ENCODE results near the gene HOXA11.

The HOXA11 gene

DNA sequence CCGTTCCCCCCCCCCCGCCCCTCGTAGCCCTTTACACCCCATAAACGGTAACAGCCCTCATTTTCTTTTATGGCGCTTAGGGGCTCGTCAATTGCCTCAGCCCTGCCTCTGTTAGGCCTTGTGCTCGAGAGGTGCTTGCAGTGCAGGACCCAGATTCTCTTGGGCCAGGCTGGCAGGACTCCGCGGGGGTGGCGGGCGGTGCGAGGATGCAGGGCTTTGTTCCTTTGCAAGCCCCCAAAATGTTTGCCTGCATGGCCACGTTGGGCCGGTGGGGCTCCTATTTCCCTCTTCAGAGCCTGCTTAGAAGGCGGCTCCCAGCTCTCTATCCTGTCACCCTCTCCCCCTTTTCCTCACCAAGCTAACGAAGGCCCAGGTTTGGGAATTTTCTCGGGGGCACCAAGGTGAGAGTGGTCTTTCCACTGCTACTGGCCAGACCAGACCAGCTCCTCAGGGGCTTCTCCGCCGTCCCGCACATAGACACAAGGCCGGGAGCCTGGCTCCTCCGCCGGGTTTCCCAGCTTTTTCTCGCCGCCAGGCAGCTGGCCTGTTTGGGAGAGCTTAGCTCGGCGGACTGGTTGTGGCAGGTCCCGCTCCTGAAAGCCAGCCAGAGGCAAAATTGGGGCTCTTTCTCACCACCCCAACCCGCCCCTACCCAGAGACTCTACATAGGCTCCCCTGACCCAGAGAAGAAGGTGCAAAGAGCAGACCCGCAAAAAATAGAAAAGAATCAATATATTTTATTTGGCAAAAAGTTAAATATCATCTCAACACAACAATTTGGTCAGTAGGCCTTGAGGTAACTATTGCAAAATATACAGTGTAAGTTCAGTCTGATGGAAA lies 23.1 kb downstream of the HOXA11 start:
- intact Hi-C loops (cut with DNase I), result loop anchor here (1.0 to 10.0 kb wide), 5 partner anchors 309 to 1267 kb away; no protein-coding TSS in a partner anchor
- peak in 3 of 10 donors; percentile 67 to 80 (median 76) for DNase-seq

DNA sequence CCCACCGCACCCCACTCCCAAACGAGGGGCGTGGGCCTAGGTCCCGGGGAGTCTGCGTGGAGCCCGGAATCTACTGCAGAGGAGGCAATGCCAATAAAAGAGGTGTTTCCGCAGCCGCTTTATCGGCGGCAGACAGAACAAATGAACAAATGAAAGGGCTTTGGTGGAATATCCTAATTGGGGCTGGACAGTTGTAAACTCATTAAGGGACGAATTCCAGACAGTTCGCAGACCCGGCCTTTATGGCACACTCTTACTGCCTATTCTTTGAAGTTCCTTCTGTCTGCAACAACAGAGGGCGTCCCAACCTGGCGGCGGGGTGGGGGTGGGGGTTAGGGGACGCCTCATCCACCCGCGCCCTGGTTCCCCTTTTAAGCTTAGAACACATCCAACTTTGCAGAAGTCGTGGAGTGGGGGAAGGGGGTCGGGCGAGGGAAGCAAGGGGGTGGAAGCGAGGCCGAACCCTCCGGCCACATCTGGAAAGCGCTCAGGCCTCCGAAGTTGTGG lies 23.8 kb downstream of the HOXA11 start:
- intact Hi-C loops (cut with DNase I), result loop anchor here (1.0 to 10.0 kb wide), 5 partner anchors 308 to 1266 kb away; no protein-coding TSS in a partner anchor
- peak in 2 of 10 donors; percentile 10 to 38 for DNase-seq

DNA sequence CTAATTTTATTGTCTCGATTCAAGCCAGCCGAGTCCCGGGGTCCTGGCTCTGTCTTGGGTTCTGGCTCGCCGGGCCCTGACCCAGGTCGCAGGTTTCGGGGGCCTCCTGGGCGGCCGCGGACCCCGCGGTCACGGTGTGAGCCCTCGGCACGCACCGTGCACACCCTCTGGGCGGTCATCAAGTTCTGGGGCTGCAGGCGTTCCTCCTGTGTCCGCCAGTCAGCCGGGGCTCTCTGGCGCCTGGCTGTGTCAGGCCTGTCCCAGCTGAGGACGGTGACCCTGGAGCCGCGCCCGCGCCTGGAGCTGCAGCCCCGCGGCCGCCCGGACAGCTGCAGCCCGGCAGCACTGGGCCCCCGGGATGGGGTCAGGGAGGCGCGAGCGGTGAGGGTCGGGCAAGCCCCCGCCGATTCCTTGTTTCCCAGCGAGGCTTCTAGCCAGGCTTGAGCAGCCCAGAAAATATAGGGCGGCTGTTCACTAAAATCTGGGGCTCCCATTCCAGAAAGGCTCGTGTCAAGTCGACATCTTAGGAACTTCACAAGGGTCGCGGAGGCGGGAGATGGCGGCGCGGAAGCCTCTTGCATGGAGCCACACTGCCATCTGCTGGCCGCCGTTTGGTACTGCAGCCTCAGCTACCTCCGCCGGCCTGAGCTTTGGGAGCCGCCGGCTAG lies 24.4 kb downstream of the HOXA11 start:
- intact Hi-C loops (cut with DNase I), result loop anchor here (1.0 to 10.0 kb wide), 5 partner anchors 307 to 1266 kb away; no protein-coding TSS in a partner anchor
- DNase-seq, result peak; percentile 66 to 97 (median 80)

DNA sequence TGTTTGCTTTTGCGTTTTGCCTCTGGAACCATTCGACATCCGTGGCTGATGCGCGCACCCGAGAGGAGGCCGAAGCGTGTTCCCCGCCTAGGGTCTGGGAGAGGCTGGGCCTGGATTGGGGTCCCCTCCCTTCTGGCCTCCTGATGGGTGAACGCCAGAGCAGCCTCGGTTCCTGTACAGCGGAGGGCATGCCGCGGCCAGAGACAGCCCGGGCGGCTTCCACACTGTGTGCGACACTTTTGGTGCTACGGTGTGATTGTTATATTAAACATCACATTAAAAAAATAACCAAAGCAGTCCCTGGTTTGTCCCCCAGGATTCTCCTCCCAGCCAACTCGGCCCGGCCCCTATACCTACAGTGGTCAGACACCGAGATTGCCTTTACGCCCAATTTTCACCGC lies 24.9 kb downstream of the HOXA11 start:
- peak in 3 of 10 donors; percentile 68 to 77 (median 70) for DNase-seq
- intact Hi-C loops (cut with DNase I), result loop anchor here (2.0 to 10.0 kb wide), 4 partner anchors 473 to 1265 kb away; no protein-coding TSS in a partner anchor

DNA sequence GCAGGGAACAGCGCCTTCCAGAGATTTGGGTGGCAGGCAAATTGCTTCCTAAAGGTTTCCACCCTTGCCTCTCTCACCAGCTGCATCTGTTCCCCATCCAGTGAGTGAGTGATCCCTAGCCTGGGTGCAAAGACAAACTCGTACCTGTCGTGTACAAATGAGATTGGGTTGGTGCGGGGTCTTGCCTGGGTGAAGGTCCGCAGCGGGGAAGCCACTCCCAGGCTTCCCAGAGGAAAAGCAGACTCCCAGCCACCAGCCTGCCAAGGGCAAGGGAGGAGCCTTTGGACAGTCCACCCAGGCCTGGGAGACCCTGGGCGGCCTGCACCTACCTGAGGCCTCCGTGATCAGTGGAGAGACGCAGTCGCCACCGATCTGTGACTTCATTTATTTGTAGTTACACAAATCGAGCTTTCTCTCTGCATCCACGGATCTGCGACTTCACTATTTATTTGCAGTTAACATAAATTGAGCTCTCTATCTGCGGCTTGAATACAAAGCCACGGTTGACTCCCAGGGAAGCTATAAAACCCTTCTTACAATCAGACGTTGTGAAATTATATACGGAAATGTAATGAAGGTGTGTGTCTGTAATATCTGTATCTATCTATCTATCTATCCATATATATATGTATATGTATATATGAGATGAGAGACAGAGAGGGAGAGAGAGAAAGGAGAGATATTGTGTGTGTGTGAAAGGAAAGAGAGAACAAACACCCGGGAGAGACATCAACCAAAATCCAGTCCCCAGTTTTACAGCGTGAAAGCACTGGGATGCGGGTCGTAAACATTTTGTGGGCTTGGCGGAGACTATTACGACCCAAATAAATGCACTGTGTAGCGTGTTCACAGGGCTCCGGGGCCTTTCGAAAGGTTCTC lies 25.5 kb downstream of the HOXA11 start:
- intact Hi-C loops (cut with DNase I), result loop anchor here (2.0 to 10.0 kb wide), 4 partner anchors 473 to 1265 kb away; no protein-coding TSS in a partner anchor
- DNase-seq, result peak in 2 of 10 donors; percentile 37 to 75

DNA sequence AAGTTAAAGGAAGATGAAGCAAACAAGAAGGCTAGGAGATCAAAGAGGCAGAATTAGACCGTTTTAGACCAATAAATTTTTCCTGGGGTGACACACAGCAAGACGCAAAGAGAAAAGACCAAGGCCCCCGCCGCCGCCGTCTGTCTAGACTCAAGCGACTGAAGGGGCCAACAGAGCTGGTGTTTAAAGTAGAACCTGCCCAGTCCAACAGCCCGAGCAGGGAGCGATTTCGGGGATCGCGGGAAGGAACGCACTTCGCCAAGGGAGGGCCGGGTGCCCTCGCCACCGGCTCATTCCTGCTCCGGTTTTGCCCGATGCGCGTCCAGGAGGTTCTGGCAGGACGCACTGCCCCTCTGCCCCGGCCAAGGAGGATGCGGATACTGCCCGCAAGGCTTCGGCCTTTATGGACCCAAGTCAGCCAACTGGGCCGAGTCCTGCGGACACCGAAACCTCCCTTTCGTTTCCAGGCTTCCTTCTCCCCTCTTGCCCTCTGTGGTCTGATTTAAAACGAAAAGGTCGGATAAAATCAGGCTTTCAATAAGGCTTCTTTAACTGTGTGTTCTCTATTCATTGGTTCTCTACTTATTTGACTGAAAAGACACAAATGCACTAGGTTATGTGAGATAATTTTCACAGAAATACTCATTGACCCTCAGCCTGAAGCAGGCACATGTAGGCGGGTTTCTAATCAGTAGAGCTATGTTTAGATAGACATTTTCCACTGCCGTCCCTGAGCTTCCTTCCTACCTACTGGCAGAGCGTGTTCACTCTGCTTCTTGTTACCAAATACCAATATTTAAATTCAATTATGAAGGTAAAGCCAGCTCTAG lies 26.4 kb downstream of the HOXA11 start:
- intact Hi-C loops (cut with DNase I), result no loop called here
- DNase-seq, result peak in 3 of 10 donors; percentile 12 to 78 (median 57)

DNA sequence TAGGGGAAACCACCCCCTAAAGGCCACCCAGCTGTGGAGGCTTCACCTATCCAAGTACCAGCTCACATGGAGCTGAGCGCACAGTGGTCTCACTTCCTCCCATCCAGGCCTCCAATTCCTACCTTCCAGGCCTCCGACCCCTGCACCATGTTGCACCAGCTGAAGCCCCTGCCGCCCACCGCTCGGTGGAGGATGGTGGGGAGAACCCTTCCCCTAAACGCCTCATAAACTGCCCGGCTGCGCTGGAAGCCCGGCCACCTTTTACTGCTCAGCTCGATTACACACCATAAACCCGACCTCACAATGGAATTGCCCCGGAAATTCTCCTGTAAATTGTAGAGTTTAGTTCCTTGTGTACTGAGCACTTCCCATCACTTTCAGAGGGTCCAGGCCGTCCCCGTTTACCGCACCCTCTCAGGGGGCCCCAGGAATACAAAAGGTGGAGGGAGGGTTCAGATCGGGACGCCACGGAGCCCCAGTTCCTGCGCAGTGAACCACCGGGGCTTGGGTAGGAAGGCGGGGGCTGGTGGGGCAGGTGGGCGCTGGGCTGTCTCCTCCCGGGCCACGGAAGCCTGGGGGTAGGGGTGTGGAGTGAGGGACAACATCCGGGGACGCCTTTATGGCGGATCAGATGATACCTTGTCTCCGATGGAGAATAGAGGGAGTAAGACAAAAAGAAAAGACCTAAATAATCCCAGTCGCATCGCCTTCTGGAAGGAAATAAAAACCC lies 27.2 kb downstream of the HOXA11 start:
- intact Hi-C loops (cut with DNase I), result no loop called here
- peak in 4 of 10 donors; percentile 2 to 60 (median 48) for DNase-seq

DNA sequence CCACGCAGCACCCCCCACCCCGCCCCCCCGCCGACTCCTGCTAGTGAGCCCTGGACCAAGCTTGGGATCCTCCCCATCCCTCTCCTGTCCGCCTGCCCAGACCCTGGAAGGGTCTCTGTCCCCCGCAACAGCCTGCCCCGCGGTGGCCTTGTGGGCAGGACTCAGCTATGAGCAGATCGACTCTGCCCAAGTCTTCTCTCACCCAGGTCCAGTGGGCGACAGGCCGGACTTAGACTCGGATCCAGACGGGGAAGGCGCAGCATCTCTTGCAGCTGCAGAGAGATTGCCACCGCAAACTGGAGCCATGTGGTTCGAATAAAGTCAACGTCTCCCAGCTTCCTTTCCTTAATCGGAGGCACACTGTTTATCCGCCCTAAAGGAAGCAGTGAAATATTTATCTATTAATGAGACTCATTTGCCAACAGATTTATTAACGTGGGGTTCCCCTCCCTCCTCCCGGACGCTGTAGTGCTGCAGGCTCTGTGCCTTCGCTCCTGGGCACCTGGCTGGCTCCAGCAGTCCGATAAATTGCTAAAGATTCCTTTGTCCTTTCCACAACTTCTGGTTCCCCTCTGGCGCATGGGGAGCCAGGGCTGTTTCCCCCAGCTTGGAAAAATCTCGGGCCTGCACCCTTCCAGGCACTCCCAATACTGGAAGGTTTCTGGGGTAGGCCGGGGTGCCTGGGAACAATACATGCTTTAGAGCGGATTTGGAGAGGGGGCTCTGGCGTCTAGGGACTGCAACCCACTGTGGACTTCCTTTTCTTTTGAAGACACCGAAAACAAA lies 27.9 kb downstream of the HOXA11 start:
- intact Hi-C loops (cut with DNase I), result no loop called here
- DNase-seq, result peak in 4 of 10 donors; percentile 2 to 62 (median 54)

DNA sequence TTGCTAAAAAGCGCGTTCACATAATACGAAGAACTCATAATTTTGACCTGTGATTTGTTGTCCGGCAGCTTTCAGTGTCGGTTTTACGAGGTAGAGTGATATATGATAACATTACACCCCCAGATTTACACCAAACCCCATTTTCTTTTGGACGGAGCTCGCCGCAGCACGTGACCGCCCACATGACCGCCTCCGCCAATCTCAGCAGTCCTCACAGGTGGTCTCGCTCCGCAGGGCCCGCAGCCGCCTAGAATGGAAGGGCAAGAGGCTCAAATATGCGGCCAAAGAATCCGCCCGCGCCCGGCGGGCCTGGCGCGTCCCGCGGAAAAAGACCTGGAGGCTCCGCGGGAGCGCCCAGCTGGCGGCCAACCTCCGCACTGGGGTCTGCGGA lies 28.5 kb downstream of the HOXA11 start, which contains the start of gene HOXA7:
HOXA7 (minus strand) TSS at position 168 of the 391 bp plus-strand sequence; CDS start at position 38, 130 bp downstream.
- intact Hi-C loops (cut with DNase I), result no loop called here
- peak in 1 of 10 donors; percentile 12 for DNase-seq

DNA sequence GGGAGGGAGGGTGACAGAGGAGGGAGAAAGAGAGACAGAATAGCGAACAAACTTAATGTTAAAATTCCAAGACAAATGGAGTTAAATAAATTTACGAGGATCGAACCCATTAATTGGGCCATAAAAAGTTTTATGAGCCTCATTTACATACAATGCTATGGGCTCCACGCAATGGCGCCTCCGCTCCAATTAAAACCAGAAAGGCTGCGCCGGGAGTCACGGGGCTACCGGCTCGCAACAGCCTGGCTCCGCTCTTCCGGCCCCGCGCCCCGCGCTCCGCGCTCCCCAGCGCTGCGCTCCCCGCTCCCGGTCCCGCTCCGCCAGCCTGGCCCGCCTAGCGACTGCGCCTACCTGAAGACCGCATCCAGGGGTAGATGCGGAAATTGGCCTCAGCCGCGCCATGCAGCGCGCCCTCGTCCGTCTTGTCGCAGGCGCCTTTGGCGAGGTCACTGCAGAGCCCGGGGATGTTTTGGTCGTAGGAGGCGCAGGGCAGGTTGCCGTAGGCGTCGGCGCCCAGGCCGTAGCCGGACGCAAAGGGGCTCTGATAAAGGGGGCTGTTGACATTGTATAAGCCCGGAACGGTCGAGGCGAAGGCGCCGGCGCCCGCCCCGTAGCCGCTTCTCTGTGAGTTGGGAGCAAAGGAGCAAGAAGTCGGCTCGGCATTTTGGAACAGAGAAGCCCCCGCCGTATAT lies 29.1 kb downstream of the HOXA11 start:
- intact Hi-C loops (cut with DNase I), result no loop called here
- peak in 2 of 10 donors; percentile 11 to 37 for DNase-seq

DNA sequence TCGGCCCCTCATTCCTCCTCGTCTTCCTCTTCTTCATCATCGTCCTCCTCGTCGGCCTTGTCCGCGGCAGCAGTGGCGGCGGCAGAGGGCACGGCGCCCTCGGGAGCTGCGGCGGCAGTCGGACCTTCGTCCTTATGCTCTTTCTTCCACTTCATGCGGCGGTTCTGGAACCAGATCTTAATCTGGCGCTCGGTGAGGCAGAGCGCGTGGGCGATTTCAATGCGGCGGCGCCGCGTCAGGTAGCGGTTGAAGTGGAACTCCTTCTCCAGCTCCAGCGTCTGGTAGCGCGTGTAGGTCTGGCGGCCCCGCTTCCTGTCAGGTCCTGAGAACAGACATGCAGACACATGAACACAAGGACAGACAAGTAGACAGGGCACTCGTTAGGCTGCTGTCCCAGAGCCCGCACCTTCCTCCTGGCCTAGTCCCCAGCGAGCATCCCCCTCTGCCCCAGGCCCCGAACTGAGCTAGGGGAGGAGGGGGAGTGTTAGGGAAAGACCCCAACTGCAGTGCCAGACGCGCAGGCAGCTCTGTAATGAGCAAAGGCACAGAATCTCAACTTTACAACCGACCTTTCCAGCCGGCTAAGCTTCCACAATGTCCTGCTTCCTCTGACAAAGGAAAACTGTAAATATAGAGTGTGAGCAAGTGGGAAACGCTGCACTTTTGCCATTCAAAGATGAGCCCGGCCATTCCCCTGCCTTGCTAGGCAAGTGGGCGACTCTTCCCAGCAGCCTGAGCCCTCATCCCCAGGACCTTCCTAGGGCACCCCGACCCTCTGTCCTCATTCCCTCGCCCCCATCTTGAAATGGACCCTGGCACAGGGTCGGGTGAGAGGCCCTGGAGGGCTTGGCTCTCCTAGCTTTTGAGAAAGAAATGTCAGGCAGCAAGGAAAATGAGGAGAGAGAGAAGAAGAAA lies 29.9 kb downstream of the HOXA11 start:
- intact Hi-C loops (cut with DNase I), result no loop called here
- DNase-seq, result peak in 4 of 10 donors; percentile 13 to 71 (median 56)

DNA sequence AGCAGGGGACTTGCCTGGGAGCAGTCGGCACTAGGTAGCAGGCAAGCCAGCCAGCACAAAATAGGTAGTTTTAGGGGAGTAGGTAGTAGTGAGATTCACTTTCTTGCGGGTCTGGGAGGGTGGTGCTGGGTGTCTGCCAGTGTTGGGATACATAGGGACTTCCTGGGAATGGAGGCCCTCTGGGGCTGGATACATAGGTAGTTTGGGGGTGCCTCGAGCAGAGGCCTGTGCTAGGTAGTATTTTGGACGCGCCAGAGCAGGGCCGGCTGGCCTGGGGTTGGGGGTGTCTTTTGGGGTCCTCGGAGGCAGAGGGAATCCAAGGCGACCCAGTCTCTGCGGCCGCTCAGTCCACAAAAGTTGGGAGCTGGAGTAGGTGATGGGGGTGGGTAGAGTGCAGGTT lies 30.7 kb downstream of the HOXA11 start:
- peak in 1 of 10 donors; percentile 12 for DNase-seq
- intact Hi-C loops (cut with DNase I), result no loop called here

DNA sequence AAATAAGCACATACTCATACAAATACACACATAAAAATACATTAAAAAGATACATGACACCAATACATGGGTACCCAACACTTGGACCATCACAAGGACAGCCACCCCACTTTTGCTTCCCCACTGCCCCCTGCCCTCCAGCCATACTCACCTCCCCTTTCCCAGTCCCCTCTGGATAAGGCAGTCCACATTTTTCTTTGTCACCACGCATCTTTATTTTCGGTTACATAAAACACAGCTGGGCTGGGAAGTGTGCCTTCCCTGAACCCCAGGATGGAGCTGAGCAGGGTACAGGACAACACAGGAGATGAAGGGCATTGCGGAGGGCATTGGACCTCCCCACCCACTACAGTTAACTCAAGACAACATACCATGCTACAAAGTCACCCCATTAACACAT lies 31.5 kb downstream of the HOXA11 start:
- intact Hi-C loops (cut with DNase I), result no loop called here
- peak in 2 of 10 donors; percentile 0 to 16 for DNase-seq

DNA sequence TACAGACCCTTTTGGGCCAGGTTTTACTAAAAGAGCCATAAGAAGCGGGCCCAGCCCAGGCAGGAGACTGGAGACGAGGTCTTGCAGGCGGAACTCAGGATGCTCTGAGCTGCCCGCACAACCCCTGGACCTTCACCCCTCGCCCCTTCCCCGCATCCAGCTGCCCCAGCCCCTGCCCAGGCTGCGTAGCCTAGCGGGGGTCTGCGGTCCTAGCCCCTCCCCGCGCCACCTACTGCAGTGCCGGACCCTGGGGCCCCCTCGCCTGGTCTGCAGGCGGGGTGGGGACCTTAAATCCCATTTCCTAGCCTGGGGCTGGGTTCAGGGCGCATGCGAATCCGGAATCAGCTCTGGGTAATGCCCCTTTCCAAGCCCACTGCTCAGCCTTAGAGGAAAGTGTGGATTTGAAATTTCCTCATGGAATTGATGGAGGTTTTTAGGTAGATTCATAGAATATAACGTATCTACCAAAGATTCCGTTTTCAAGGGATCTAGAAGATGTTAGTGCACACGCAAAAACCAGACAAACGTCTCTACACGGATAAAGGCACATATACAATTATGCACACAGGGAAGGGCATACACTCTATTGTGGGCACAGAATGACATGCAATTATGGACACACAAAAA lies 32.1 kb downstream of the HOXA11 start:
- peak in 1 of 10 donors; percentile 65 for DNase-seq
- intact Hi-C loops (cut with DNase I), result no loop called here

Data from posterior cingulate gyrus (tissue), 11 donors.